Vagina (tissue), 2 donors: ENCODE results near the gene WNK2.

Experiments used
- CTCF ChIP-seq, 3 experiments: fragments of 450-650 bp in 2 of 3; fragments of 200-600 bp in 1 of 3; sonication (generic) in 1 of 3; IDR thresholded peaks; one replicate each; pipeline ENCODE4 v1.5.1; 2017 to 2019; ENCODE audit warnings: antibody characterized with exemption in 3 of 3, mild to moderate bottlenecking in 2 of 3, moderate library complexity in 2 of 3
- POLR2A ChIP-seq, 2 donors: fragments of 450-650 bp; IDR thresholded peaks; one replicate each; pipeline ENCODE4 v1.6.1; 2017; ENCODE audit warnings: antibody characterized with exemption in 2 of 2, mild to moderate bottlenecking in 2 of 2, moderate library complexity in 2 of 2
- POLR2AphosphoS5 ChIP-seq, 2 donors: sonication (generic); formaldehyde crosslinking; IDR thresholded peaks; one replicate each; pipeline ENCODE4 v1.9.0; 2017; ENCODE audit warnings: antibody characterized with exemption in 2 of 2, mild to moderate bottlenecking in 2 of 2, low read depth in 1 of 2; ENCODE audit not compliant: insufficient read depth in 1 of 2

GRCh38 chr9:93164085-93164484 lies 19.9 kb upstream of the WNK2 start:
- TF ChIP-seq CTCF (IDR thresholded peaks at IDR 0.05) (no peak), POLR2A (IDR thresholded peaks at IDR 0.05) (no peak), POLR2AphosphoS5 (IDR thresholded peaks at IDR 0.05; ENCODE audit: insufficient read depth in 1 of 2, low read depth in 1 of 2) (no peak)
